ENCODE measurements around the gene MED16. TPM values are rescaled to one million over a fixed set of nuclear protein-coding genes. Genes with fewer than 3 reads are reported as not detected.

Gene MED16
- total and polyA plus RNA-seq, 9 donors: 0.62 to 75.4 (median 52.3) TPM

GRCh38 chr19:887072-887471 is 5.9 kb downstream of the MED16 start:
- TF ChIP-seq CTCF (IDR thresholded peaks at IDR 0.05) (no peak), POLR2A (IDR thresholded peaks at IDR 0.05) (no peak), EP300 (IDR thresholded peaks at IDR 0.05) (no peak)
- DNase-seq: no peak
- no peaks in the 10 kb centered on the region for H3K9me3 ChIP-seq
- H3K36me3 ChIP-seq: no peaks in the 10 kb centered on the region
- no peak overlapping the region for H3K27ac ChIP-seq
- H3K27me3 ChIP-seq: no peaks in the 10 kb centered on the region
- no peak overlapping the region for H3K4me3 ChIP-seq
- WGBS, 3 donors: 77 to 85% (median 81%) methylated on average over 16 of the region's 16 CpGs
- H3K4me1 ChIP-seq (ENCODE audit: insufficient read depth): peaks cover 3% of the 10 kb centered on the region
- intact Hi-C loops (cut with DNase I): no loop called here

- Histone ChIP-seq H3K27ac (no peak overlapping the region), H3K36me3 (no peaks in the 10 kb centered on the region), H3K9me3 (no peaks in the 10 kb centered on the region), H3K27me3 (no peaks in the 10 kb centered on the region), H3K4me1 (ENCODE audit: insufficient read depth) (no peaks in the 10 kb centered on the region), H3K4me3 (no peak overlapping the region)
- intact Hi-C loops (cut with DNase I): no loop called here
- WGBS, 3 donors: 94 to 95% (median 94%) methylated on average over 63 to 64 of the region's 64 CpGs
- no peak for TF ChIP-seq POLR2A (IDR thresholded peaks at IDR 0.05)
- TF ChIP-seq EP300 (IDR thresholded peaks at IDR 0.05): no peak
- no peak for TF ChIP-seq CTCF (IDR thresholded peaks at IDR 0.05)
- no peak for DNase-seq
These were observed 7.3 kb downstream of the MED16 start for GRCh38 chr19:885536-886224.

GRCh38 chr19:884420-885211 is 8.4 kb downstream of the MED16 start:
- 87 to 91% (median 89%) methylated on average over 46 to 51 of the region's 51 CpGs for WGBS, 3 donors
- Histone ChIP-seq H3K36me3 (no peaks in the 10 kb centered on the region), H3K27ac (no peak overlapping the region), H3K4me1 (ENCODE audit: insufficient read depth) (no peaks in the 10 kb centered on the region), H3K4me3 (no peak overlapping the region), H3K27me3 (no peaks in the 10 kb centered on the region), H3K9me3 (no peaks in the 10 kb centered on the region)
- intact Hi-C loops (cut with DNase I): no loop called here
- DNase-seq: no peak
- TF ChIP-seq CTCF (IDR thresholded peaks at IDR 0.05): no peak
- no peak for TF ChIP-seq POLR2A (IDR thresholded peaks at IDR 0.05)
- TF ChIP-seq EP300 (IDR thresholded peaks at IDR 0.05): no peak

- no peaks in the 10 kb centered on the region for H3K4me1 ChIP-seq (ENCODE audit: insufficient read depth)
- WGBS, 3 donors: 88 to 89% (median 89%) methylated on average over 22 of the region's 22 CpGs
- H3K4me3 ChIP-seq: no peak overlapping the region
- TF ChIP-seq EP300 (IDR thresholded peaks at IDR 0.05) (no peak), CTCF (IDR thresholded peaks at IDR 0.05) (no peak), POLR2A (IDR thresholded peaks at IDR 0.05) (no peak)
- no peaks in the 10 kb centered on the region for H3K9me3 ChIP-seq
- DNase-seq: no peak
- no peaks in the 10 kb centered on the region for H3K36me3 ChIP-seq
- intact Hi-C loops (cut with DNase I): no loop called here
- H3K27me3 ChIP-seq: no peaks in the 10 kb centered on the region
- no peak overlapping the region for H3K27ac ChIP-seq
These were observed 9.3 kb downstream of the MED16 start for GRCh38 chr19:883661-884211.
